Measurements from ENCODE around the gene P2RY6.
"Not testable (repeated sequence)": the region's sequence is repeated elsewhere in the genome, so short reads cannot be mapped to it uniquely, and the experiment has no call there.

The P2RY6 gene

GRCh38 chr11:73271936-73272679 is at the start of gene P2RY6:
Gene P2RY6, plus strand, starts transcription at chr11:73272338. Its CDS starts 24,181 bp downstream, at chr11:73296519.
- peak; percentile 97 for DNase-seq

- DNase-seq, result no peak
Observed at GRCh38 chr11:73223998-73224730, 48.0 kb upstream of the P2RY6 start.

- DNase-seq, result no peak
Observed at GRCh38 chr11:73225001-73225686, 47.0 kb upstream of the P2RY6 start.

- no peak for DNase-seq
Observed at GRCh38 chr11:73225851-73226250, 46.3 kb upstream of the P2RY6 start.

GRCh38 chr11:73226297-73227006 is 45.7 kb upstream of the P2RY6 start:
- no peak for DNase-seq

- DNase-seq, result no peak
Observed at GRCh38 chr11:73227571-73228211, 44.4 kb upstream of the P2RY6 start.

- no peak for DNase-seq
Observed at GRCh38 chr11:73228268-73229134, 43.6 kb upstream of the P2RY6 start.

GRCh38 chr11:73229321-73229895 is 42.7 kb upstream of the P2RY6 start:
- no peak for DNase-seq

- no peak for DNase-seq
Observed at GRCh38 chr11:73229896-73230875, 42.0 kb upstream of the P2RY6 start.

- DNase-seq, result no peak
Observed at GRCh38 chr11:73230931-73231330, 41.2 kb upstream of the P2RY6 start.

- not testable (repeated sequence) for DNase-seq
Observed at GRCh38 chr11:73232487-73232886, 39.7 kb upstream of the P2RY6 start.

GRCh38 chr11:73233211-73233610 is 38.9 kb upstream of the P2RY6 start:
- DNase-seq, result no peak

GRCh38 chr11:73233692-73234470 is 38.3 kb upstream of the P2RY6 start:
- no peak for DNase-seq

- no peak for DNase-seq
Observed at GRCh38 chr11:73234471-73235181, 37.5 kb upstream of the P2RY6 start.

- no peak for DNase-seq
Observed at GRCh38 chr11:73235236-73235786, 36.8 kb upstream of the P2RY6 start.

- no peak for DNase-seq
Observed at GRCh38 chr11:73236205-73236765, 35.9 kb upstream of the P2RY6 start.

- no peak for DNase-seq
Observed at GRCh38 chr11:73236854-73237253, 35.3 kb upstream of the P2RY6 start.

Data from SHP77 treated with DMSO at 0.1 percent for 48 hours (cell line).